HG03439 (cell line): ENCODE measurements around the gene ABCC2.
"Not testable (repeated sequence)": the region's sequence is repeated elsewhere in the genome, so short reads cannot be mapped to it uniquely, and the experiment has no call there.

Experiments
- ATAC-seq: cut with Tn5 transposase; IDR thresholded peaks from one replicate; pipeline ENCODE4 v1.9.1; 2021; ENCODE audit warnings: mild to moderate bottlenecking, moderate library complexity; ENCODE audit not compliant: unreplicated experiment

ABCC2 gene

DNA sequence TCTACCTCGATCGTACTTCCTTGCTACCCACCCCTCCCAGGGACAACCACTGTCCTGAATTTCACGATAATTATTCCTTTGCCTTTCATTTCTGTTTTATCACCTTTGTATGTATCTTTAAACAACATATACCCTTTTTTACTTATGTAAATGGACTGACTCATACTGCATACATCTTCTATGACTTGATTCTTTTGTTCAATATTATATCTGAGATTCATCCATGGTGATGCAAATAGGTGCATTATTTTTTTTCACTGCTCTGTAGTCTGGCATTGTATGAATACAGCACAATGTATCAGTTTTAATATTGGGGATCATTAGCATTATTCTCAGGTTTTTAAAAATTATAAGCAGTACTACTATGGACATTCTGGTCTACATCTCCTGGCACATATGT is 69.4 kb downstream of the ABCC2 start:
- no peak for ATAC-seq

DNA sequence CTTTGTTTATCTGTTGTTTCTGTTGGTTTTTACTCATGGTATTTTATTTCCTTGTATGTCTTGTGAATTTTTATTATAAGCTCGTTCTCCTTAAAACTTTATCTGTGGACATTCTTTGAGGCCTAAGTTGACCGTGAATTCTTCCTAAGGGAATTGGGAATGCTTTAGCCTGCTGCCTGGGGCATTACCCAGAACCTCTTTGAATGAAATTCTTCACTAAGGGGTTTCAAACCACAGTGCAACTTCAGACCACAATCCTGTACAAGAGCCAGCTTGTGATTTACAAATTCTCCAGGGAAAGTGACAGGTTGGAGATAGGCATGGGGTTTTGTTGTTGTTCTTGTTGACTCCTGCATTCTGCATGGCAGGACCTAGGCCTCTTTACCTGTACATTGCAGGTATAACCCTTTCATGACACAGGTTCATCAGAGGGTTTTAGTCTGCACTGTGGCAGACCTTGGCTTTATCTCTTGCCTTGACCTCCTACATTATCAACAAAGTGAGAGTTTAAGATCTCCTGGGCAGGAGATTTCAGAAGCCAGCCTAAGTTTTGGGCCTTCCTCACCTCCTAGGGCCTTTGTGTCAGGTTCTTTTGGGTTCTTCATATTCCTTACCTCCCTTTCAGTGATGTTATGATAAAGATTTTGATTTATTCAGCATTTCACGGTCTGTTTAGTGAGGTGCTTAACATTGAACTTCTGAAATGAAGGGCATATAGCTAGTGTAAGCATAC is 70.2 kb downstream of the ABCC2 start:
- no peak for ATAC-seq

DNA sequence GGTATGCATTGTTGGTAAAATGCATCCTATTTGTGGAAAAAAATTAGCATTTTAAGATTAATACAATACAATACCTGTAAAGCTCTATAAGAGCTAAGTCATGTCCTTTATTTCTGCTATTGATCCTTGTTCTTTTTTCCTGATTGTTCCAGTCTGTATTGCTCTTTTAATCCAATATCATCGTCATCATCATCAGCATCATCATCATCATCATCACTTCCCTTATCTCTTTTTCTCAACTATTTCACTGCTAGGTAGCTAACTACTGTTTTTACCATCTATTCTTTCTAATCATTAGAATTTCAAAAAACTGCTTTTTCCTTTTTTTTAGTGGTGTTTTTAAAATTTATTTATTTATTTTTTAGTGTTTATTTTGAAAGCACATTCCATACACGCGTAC is 71.2 kb downstream of the ABCC2 start:
- ATAC-seq, result no peak

DNA sequence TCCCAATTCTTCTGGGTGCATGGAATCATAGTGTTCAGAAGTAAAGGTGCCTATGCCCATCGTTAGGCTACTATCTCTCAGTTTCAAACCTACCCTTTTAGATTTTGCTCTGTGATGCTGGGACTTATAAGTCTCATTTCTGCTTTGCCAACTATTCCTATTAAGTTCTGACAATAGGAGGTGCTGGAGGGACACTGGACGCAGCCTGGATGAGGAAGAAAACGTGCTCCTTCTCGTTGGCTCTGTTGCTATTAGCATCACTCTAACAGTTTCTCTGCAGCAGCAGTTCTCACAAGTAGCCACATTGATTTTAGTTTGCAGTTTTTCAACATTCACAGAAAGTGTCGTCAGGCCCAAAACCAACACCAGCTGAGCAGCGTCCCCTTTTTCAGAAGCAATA is 72.4 kb downstream of the ABCC2 start:
- no peak for ATAC-seq

DNA sequence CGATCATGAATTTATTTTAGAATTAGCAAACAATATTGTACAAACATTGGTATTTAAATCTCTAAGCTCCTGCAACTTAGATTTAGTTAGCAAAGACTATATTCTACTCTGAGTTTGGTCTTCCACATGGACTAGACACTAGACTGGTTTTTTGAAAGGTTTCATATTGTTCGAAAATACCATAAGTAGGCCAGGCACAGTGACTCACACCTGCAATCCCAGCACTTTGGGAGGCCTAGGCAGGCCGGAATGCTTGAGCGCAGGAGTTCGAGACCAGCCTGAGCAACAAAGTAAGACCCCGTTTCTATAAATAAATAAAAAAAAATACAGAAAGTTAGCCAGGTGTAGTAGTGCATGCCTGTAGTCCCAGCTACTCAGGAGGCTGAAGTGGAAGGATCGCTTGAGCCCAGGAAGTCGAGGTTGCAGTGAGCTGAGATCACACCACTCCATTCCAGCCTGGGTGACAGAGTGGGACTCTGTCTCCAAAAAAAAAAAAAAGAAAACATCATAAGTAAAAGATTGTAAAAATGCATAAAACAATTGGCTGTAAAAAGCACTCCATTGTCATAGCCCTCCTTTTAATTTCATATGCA is 73.1 kb downstream of the ABCC2 start:
- ATAC-seq, result no peak

DNA sequence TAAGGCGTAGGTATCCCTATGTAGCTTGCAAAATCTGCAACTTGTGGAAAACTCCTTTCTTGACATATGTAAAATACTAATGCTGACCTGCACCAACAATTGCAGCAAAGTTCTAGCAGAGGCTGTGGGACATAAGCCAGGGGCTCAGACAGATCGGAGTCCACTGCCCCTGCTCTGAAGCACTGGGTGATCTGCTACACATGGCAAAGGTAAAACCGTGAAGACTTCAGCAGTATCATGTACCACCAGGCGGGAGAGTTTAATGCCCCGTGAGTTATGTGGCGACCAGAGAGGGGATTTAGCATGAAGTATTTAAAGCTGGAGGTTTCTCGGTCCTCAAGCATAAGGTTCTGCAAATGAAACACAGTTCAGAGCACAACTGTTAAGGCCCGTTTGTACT is 76.4 kb downstream of the ABCC2 start:
- no peak for ATAC-seq

DNA sequence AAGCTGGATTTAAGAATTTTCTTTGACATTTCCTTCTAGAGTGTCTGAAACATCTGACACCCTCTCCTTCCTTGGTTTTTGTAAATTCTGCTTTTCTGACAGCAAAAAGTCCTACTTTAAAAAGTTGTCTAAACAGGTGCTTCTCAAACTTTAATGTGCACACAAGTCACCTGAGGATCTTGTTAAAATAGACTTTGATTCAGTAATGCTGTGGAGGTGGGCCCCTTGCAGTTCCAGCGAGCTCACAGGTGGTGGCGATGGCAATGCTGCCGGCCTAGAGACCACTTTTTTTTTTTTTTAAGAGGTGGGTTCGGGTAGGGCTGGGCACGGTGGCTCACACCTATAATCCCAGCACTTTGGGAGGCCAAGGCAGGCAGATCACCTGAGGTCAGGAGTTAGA is 77.1 kb downstream of the ABCC2 start:
- ATAC-seq, result no peak

DNA sequence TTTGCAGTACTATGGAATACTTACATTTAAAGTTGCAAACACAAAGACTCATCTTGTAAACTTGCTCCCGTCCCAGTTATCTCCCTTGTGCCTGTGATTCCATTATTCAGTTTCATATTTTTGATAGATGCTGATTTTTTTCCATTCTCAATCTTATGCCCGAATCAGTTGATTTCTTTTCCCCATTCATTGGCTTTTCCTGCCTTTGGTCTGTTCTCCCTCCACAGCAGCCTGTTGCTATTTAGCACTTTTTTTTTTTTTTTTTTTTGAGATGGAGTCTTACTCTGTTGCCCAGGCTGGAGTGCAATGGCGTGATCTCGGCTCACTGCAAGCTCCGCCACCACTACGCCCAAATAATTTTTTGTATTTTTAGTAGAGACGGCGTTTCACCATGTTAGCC is 78.0 kb downstream of the ABCC2 start:
- no peak for ATAC-seq

DNA sequence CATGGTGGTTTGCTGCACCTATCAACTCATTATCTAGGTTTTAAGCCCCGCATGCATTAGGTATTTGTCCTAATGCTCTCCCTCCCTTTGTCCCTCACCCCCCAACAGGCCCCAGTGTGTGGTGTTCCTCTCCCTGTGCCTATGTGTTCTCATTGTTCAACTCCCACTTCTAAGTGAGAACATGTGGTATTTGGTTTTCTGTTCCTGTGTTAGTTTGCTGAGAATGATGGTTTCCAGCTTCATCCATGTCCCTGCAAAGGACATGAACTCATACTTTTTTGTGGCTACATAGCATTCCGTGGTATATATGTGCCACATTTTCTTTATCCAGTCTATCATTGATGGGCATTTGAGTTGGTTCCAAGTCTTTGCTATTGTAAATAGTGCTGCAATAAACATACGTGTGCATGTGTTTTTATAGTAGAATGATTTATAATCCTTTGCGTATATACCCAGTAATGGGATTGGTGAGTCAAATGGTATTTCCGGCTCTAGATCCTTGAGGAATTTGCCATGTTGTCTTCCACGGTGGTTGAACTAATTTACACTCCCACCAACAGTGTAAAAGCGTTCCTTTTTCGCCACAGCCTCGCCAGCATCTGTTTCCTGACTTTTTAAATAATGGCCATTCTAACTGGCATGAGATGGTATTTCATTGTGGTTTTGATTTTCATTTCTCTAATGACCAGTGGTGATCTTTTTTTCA is 81.2 kb downstream of the ABCC2 start:
- not testable (repeated sequence) for ATAC-seq

DNA sequence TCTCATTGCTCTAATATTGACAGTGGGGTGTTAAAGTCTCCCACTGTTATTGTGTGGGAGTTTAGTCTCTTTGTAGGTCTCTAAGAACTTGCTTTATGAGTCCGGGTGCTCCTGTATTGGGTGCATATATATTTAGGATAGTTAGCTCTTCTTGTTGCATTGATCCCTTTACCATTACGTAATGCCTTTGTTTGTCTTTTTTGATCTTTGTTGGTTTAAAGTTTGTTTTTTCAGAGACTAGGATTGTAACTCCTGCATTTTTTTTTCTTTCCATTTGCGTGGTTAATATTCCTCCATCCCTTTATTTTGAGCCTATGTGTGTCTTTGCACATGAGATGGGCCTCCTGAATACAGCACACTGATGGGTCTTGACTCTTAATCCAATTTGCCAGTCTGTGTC is 84.8 kb downstream of the ABCC2 start:
- ATAC-seq, result not testable (repeated sequence)

DNA sequence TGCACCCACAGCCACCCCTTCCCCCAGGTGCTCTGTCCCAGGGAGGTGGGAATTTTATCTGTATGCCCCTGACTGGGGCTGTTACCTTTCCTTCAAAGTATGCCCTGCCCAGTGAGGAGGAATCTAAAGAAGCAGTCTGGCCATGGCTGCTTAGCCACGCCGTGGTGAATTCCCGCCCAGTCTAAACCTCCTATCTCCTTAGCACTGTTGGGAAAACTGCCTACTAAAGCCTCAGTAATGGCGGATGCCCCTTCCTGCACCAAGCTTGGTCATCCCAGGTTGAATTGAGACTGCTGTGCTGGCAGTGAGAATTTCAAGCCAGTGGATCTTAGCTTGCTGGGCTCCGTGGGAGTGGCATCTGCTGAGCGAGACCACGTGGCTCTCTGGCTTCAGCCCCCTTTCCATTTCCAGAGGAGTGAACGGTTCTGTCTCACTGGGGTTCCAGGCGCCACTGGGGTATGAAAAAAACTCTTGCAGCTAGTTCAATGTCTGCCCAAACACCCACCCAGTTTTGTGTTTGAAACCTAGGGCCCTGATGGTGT is 87.2 kb downstream of the ABCC2 start:
- ATAC-seq, result no peak

DNA sequence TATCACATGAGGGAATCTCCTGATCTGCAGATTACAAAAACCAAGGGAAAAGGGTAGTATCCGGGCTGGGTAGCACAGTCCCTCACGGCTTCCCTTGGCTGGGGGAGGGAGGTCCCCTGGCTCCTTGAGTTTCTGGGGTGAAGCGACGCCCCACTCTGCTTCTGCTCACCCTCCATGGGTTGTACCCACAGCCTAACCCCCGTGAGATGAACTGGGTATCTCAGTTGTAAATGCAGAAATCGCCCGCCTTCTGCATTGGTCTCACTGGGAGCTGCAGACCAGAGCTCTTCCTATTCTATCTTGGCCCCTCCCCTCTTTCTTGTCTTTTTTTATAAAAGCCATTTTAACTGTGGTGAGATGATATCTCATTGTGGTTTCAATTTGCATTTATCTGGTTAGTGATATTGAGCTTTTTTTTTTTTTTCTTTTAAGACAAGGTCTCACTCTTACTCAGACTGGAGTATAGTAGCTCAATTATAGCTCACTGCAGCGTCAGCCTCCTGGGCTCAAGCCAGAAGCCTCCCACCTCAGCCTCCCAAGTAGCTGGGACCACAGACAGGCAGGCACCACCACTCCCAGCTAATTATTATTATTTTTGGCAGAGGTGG is 87.8 kb downstream of the ABCC2 start:
- ATAC-seq, result no peak

DNA sequence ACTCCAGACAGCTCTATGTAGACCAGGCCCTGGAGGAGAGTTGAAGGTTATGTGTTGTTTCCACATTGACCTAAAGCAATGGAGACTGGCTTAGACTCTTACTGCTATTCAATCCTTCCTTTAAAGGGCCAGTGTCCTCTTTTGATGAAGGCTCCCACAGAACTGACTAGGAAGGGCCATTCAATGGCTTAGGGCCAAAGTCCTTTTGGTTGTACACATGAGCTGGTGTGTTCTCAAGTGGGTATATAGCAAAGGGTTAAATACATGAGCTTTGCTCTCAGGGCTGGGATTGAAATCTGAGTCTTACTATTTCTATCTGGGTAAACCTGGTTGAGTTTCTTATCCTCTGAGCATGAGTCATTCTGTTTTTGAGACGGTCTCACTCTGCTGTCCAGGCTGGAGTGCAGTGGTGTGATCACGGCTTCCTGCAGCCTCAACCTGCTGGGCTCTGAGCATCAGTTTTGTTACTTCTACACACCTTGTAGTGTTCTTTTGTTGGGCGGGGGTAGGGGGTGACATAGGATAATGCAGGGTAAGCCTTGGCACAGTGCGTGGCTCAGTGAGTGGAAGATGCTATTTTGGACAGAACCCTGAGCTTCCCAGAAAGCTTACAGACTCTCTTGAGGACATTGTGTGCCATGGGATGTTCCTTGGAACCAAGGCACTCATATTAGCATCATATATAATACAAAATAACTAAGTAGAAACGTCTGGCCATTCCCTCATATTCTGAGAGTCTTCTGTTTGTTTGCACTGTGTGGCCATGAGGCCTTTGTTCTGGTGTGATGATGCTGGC is 90.1 kb downstream of the ABCC2 start:
- no peak for ATAC-seq

DNA sequence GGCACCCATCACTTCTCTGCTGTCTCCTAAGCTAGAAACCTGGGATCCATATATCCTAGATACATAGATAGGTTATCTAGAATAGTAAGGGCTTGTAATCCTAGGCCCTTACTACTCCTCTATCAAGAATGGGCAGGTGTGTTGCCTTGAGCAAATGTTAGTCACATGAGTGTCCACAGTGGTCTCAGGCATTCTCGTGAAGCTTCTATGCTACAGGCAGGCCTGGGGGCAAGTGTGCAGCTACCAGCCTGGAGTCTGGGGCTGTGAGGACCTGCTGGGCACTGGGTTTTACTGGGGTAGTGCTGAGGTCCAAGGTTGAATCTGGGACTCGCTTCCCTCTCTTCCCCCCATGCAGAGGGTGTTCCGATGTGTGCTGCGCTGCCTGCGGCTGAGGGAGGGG is 91.4 kb downstream of the ABCC2 start:
- ATAC-seq, result no peak

DNA sequence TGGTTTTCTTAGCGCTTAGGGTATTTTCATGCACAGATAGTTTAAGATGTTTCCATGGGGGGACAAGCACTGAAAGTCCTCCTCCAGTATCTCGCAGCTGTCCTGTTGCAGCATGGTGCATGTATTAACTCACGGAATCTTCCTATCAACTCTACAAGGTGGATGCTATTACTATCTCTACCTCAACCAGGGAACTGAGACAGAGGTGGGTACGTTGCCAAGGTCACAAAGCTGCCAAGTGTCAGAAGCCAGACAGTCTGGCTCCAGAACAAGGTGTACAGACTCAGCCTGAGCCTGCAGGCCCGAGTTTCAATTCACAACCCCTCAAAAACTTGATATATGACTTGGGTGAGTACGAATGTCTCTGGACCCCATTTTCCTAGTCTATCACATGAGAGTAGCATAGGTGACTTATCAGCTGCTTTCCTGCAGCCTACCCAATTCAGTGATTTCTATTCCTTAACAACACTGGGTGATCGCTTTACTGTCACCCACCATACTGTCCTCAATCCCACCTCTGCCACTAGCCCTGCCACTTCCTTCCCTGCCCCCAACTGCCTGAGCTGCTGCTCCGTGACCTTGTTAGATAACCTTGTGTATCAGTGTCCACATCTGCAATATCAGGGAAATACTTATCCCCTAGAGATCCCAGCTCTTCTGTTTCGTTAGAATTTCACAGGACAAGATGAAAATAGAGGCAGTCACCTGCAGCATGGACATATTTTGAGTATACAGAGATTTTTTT is 92.1 kb downstream of the ABCC2 start:
- no peak for ATAC-seq

DNA sequence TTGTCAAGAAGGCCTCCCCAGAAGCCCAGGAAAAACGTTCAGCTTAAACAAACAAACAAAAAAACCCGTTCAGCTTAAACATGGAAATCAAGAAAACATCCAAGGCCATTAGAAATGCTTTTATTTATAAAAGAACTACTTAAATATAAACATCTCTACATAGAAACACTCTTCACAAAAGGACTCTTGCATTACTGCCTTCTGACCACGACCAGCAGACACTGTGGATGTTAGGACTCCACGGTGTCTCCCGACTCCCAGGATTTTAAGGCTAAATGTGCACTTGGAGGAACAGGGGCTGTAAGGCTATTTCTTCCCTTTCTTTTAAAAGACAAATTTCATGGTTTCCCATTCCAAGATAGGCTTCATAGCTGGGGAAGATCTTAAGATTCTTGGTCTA is 93.0 kb downstream of the ABCC2 start:
- ATAC-seq, result no peak

DNA sequence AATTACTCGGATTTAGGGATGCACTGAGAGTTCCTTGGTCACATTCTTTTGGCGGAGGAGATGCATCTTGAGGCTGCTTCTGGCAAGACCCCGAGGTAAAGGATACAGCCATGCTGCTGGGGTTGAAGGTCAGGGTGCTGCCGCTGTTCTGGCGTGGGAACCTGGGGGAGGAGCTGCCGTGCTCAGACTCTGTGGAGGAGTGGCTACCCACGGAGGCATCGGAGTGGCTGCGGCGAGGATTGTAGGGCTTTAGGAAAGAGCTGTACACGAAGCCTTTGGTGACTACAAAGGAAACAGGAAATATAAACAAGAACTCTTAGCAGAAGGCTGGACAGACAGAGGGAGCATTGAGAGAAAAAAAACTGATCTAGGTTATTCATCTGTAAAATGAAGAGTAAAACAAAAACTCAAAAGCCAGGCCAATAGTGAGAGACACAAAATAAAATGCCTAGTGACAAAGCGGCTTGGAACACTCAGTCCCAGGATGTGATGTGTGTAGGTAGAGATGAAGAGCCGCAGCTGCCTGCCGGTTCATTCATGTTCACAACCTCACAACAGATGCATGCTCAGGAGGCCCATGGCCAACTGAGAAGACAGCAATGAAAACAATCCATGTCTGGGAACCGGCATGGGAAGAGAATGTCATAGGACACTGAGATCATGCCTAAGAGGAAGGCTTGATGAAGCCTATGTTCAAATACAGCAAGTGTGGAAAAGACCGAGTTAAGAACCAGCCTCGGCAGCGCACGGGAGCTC is 97.8 kb downstream of the ABCC2 start:
- no peak for ATAC-seq

DNA sequence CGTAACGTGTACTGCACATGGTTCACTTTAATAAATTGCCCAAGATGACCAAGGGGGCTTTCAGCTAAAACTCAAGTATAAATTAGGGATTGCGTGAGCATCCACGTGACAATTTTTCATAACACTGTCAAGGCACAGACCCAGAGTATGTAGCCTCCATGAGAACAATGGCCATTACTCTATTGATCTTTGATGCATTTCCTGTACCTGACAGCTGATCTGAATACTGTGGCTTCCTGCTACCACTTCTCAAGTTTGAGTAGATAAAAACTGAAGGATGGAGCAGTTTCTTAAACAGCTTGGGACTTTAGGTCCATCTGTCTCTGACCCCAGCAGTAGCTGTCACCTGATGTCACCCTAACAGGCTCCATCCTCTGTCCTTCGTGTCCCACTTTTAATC is 98.9 kb downstream of the ABCC2 start:
- ATAC-seq, result no peak

DNA sequence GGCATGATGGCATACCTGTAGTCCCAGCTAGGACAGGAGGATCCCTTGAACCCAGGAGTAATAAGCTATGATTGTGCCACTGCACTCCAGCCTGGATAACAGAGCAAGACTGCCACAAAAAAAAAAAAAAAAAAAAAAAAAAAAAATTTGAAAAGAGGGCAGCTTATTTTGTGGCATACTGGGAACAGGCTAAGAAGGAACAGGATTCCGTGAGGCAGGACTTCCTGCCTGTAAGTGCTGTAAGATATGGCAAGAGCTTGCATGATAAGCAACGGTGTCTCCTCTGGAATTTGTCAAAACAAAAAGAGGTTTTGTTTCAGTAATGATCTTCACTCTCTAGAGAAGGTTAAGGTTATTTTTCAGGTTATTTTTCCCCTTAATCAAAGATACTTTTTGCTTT is 101.1 kb downstream of the ABCC2 start:
- no peak for ATAC-seq
